Measurements from ENCODE around the gene SLC28A1.

The SLC28A1 gene

DNA sequence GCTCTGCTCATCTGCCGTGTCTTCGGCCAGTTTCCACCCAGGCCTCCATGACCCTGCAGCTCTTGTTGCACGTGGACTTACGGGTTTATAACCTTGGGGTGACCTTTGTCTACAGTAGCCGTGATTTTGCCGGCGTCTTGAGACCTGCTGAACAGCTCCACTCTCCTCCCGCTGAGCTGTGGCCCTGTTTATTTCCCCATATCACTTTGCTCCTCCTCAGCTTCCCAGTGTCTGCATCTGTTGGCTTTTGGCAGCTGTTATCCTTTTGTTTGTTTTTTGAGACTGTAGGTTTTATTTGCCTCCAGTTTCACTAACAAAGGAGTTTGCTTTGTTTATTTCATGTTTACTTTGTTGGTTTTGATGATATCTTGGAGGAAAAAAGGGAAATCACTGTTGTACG lies 29.3 kb upstream of the SLC28A1 start:
- H3K4me3 ChIP-seq (ENCODE audit: low read depth, low read length): 0 out of 2 replicates have a peak overlapping the region, but pooled peaks have one; percentile 1
- TF ChIP-seq, protein P1, sequence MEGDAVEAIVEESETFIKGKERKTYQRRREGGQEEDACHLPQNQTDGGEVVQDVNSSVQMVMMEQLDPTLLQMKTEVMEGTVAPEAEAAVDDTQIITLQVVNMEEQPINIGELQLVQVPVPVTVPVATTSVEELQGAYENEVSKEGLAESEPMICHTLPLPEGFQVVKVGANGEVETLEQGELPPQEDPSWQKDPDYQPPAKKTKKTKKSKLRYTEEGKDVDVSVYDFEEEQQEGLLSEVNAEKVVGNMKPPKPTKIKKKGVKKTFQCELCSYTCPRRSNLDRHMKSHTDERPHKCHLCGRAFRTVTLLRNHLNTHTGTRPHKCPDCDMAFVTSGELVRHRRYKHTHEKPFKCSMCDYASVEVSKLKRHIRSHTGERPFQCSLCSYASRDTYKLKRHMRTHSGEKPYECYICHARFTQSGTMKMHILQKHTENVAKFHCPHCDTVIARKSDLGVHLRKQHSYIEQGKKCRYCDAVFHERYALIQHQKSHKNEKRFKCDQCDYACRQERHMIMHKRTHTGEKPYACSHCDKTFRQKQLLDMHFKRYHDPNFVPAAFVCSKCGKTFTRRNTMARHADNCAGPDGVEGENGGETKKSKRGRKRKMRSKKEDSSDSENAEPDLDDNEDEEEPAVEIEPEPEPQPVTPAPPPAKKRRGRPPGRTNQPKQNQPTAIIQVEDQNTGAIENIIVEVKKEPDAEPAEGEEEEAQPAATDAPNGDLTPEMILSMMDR (IDR thresholded peaks at IDR 0.05; ENCODE audit: control insufficient read depth, extremely low read depth, insufficient read depth): no peak
- DNase-seq (ENCODE audit: low read depth): peak; percentile 97

- TF ChIP-seq, protein P1 (IDR thresholded peaks at IDR 0.05; ENCODE audit: control insufficient read depth, extremely low read depth, insufficient read depth): no peak
- no peak for DNase-seq (ENCODE audit: low read depth)
- H3K4me3 ChIP-seq (ENCODE audit: low read depth, low read length): no peak overlapping the region
Observed at GRCh38 chr15:84855765-84856164, 28.7 kb upstream of the SLC28A1 start.

GRCh38 chr15:84856731-84857417 lies 27.6 kb upstream of the SLC28A1 start:
- TF ChIP-seq, protein P1 (IDR thresholded peaks at IDR 0.05; ENCODE audit: control insufficient read depth, extremely low read depth, insufficient read depth): no peak
- no peak for DNase-seq (ENCODE audit: low read depth)

GRCh38 chr15:84857418-84858004 lies 27.0 kb upstream of the SLC28A1 start:
- no peak for DNase-seq (ENCODE audit: low read depth)
- H3K4me3 ChIP-seq (ENCODE audit: low read depth, low read length): no peak overlapping the region
- TF ChIP-seq, protein P1 (IDR thresholded peaks at IDR 0.05; ENCODE audit: control insufficient read depth, extremely low read depth, insufficient read depth): no peak

More at GRCh38 chr15:84856731-84857417, 27.6 kb upstream of the SLC28A1 start:
- H3K4me3 ChIP-seq (ENCODE audit: low read depth, low read length): no peak overlapping the region

DNA sequence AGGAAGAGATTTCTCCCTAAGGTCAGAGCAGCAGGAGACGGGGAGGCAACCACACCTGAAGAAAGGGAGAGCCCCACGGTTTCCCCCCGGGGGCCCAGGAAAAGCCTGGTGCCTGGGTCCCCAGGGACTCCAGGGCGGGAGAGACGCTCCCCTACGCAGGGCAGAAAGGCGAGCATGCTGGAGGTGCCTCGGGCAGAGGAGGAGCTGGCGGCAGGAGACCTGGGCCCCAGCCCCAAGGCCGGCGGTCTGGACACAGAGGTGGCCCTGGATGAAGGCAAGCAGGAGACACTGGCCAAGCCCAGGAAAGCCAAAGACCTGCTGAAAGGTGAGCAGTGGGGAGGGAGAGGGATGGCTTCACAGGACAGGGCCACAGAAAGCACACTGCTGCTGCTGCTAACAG lies 26.2 kb upstream of the SLC28A1 start:
- TF ChIP-seq, protein P1 (IDR thresholded peaks at IDR 0.05; ENCODE audit: control insufficient read depth, extremely low read depth, insufficient read depth): no peak
- DNase-seq (ENCODE audit: low read depth): no peak
- H3K4me3 ChIP-seq (ENCODE audit: low read depth, low read length): no peak overlapping the region

DNA sequence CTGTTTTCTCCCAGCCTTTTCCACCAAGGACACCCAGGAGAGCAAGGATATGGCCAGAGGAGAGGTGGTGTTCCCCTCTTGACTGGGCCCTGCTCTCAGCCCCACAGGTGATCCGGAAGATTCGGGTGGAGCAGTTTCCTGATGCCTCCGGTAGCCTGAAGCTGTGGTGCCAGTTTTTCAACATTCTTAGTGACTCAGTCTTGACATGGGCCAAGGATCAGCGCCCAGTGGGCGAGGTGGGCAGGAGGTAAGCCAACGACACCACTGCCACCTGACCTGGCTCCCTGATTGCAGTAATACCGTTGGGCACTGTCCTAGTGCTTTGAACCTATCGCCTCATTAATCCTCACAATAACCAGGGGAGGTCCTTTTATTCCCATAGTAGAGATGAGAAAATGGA lies 25.3 kb upstream of the SLC28A1 start:
- no peak overlapping the region for H3K4me3 ChIP-seq (ENCODE audit: low read depth, low read length)
- DNase-seq (ENCODE audit: low read depth): peak; percentile 85
- TF ChIP-seq, protein P1 (IDR thresholded peaks at IDR 0.05; ENCODE audit: control insufficient read depth, extremely low read depth, insufficient read depth): no peak
